Measurements from ENCODE around the gene MC1R. TPM values are rescaled to one million over a fixed set of nuclear protein-coding genes. Genes with fewer than 3 reads are reported as not detected.
A peak's percentile ranks its signal among the peaks of the same experiment; 100 is the strongest.

MC1R gene
- total RNA-seq, 2 donors from 2014 or later: 3.4 to 4.8 TPM

- Histone ChIP-seq H3K4me1 (ENCODE audit: control insufficient read depth, insufficient read depth, low read length) (no peaks in the 10 kb centered on the region), H3K36me3 (ENCODE audit: control insufficient read depth, insufficient read depth, low read length) (peaks cover 22% of the 10 kb centered on the region), H3K27me3 (ENCODE audit: control insufficient read depth, insufficient read depth, low read length, poor library complexity, severe bottlenecking) (no peaks in the 10 kb centered on the region), H3K9me3 (ENCODE audit: control insufficient read depth, low read length) (no peaks in the 10 kb centered on the region), H3K4me3 (ENCODE audit: low read length) (no peak overlapping the region), H3K27ac (ENCODE audit: low read depth, low read length) (no peak overlapping the region), H3K9ac (ENCODE audit: extremely low read depth, low read length, poor library complexity, severe bottlenecking) (no peak overlapping the region)
- TF ChIP-seq CTCF (conservative IDR thresholded peaks at IDR 0.05): no peak
- Mint-ChIP-seq H3K27me3 (ENCODE audit: insufficient read depth) (no peaks in the 10 kb centered on the region), H3K9me3 (no peaks in the 10 kb centered on the region), H3K4me1 (no peaks in the 10 kb centered on the region), H3K36me3 (ENCODE audit: low read depth) (peaks cover 41% of the 10 kb centered on the region), H3K4me3 (no peak overlapping the region), H3K27ac (no peak overlapping the region)
- 88 to 91% methylated on average over 17 to 26 of the region's 26 CpGs for whole genome bisulfite sequencing, 2 experiments (ENCODE audit: insufficient coverage in 1 of 2, insufficient read length in 1 of 2)
- DNase-seq: no peak
Measured at GRCh38 chr16:89962754-89963498, 44.3 kb downstream of the MC1R start.

GRCh38 chr16:89964201-89964600 is 45.5 kb downstream of the MC1R start:
- H3K36me3 ChIP-seq (ENCODE audit: control insufficient read depth, insufficient read depth, low read length): peaks cover 9% of the 10 kb centered on the region
- H3K27me3 Mint-ChIP-seq (ENCODE audit: insufficient read depth): no peaks in the 10 kb centered on the region
- H3K9me3 Mint-ChIP-seq: no peaks in the 10 kb centered on the region

GRCh38 chr16:89965447-89966225 is 47.0 kb downstream of the MC1R start:
- Histone ChIP-seq H3K4me3 (ENCODE audit: low read length) (no peak overlapping the region), H3K9me3 (ENCODE audit: control insufficient read depth, low read length) (peaks cover 3% of the 10 kb centered on the region), H3K9ac (ENCODE audit: extremely low read depth, low read length, poor library complexity, severe bottlenecking) (no peak overlapping the region), H3K27ac (ENCODE audit: low read depth, low read length) (no peak overlapping the region), H3K36me3 (ENCODE audit: control insufficient read depth, insufficient read depth, low read length) (peaks cover 13% of the 10 kb centered on the region), H3K27me3 (ENCODE audit: control insufficient read depth, insufficient read depth, low read length, poor library complexity, severe bottlenecking) (no peaks in the 10 kb centered on the region), H3K4me1 (ENCODE audit: control insufficient read depth, insufficient read depth, low read length) (no peaks in the 10 kb centered on the region)
- peaks cover 35% of the 10 kb centered on the region for H3K36me3 Mint-ChIP-seq (ENCODE audit: low read depth)
- no peak for DNase-seq
- peak overlapping the region; percentile 11 for H3K27ac Mint-ChIP-seq
- peaks cover 12% of the 10 kb centered on the region for H3K9me3 Mint-ChIP-seq
- H3K4me1 Mint-ChIP-seq: no peaks in the 10 kb centered on the region
- H3K4me3 Mint-ChIP-seq: no peak overlapping the region
- no peak for TF ChIP-seq CTCF (conservative IDR thresholded peaks at IDR 0.05)
- WGBS, 2 experiments (ENCODE audit: insufficient coverage in 1 of 2, insufficient read length in 1 of 2): 92% methylated on average over 17 to 30 of the region's 30 CpGs
- no peaks in the 10 kb centered on the region for H3K27me3 Mint-ChIP-seq (ENCODE audit: insufficient read depth)

More at GRCh38 chr16:89964201-89964600, 45.5 kb downstream of the MC1R start:
- no peaks in the 10 kb centered on the region for H3K4me1 ChIP-seq (ENCODE audit: control insufficient read depth, insufficient read depth, low read length)
- no peak overlapping the region for H3K4me3 Mint-ChIP-seq
- no peak overlapping the region for H3K27ac ChIP-seq (ENCODE audit: low read depth, low read length)
- peaks cover 33% of the 10 kb centered on the region for H3K36me3 Mint-ChIP-seq (ENCODE audit: low read depth)
- no peak overlapping the region for H3K9ac ChIP-seq (ENCODE audit: extremely low read depth, low read length, poor library complexity, severe bottlenecking)
- 96% methylated on average over 19 to 25 of the region's 25 CpGs for WGBS, 2 experiments (ENCODE audit: insufficient coverage in 1 of 2, insufficient read length in 1 of 2)
- H3K27ac Mint-ChIP-seq: no peak overlapping the region
- no peaks in the 10 kb centered on the region for H3K9me3 ChIP-seq (ENCODE audit: control insufficient read depth, low read length)
- no peak overlapping the region for H3K4me3 ChIP-seq (ENCODE audit: low read length)
- DNase-seq: no peak
- no peaks in the 10 kb centered on the region for H3K4me1 Mint-ChIP-seq
- TF ChIP-seq CTCF (conservative IDR thresholded peaks at IDR 0.05): no peak
- no peaks in the 10 kb centered on the region for H3K27me3 ChIP-seq (ENCODE audit: control insufficient read depth, insufficient read depth, low read length, poor library complexity, severe bottlenecking)

Data from endodermal cell (in vitro differentiated cells).